Measurements from ENCODE around the gene CHI3L1.

Gene CHI3L1

DNA sequence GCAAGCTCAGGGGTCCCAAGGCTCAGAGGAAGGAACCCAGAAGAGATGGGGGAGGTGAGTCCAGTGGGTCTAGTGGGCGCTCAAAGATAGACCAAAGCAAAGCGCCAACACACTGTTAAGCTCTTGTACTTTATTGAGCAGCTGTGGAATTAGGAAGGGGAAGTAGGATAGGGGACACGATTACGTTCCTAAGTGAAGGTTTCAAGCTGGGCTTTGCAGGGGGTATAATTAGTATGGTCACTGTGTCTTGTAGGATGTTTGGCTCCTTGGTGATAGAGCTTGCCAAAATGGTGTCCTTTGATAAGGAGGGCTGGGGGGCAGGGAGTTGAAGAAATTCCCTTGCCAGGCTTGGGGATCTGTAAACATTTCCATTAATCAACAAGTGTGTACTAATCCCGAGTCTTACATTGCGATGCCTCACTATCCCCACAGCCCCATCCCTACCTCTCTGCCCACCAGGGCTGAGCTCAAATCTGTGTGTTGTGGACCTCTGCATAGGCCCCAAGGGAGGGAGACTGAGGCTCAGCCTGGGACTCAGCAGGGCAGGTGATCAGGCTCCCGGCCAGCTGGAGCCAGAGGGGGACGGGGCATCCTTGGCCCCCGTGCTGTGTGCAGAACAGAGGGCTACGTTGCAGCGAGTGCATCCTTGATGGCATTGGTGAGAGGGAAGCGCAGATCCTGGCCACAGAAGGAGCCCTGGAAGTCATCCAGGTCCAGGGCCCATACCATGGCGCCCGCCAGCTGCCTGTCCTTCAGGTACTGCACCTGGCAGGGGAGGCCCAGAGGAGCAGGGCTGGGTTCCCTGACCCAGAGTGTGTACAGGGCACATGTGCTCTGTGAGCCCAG lies 7.5 kb downstream of the CHI3L1 start:
- TF ChIP-seq, protein P1, sequence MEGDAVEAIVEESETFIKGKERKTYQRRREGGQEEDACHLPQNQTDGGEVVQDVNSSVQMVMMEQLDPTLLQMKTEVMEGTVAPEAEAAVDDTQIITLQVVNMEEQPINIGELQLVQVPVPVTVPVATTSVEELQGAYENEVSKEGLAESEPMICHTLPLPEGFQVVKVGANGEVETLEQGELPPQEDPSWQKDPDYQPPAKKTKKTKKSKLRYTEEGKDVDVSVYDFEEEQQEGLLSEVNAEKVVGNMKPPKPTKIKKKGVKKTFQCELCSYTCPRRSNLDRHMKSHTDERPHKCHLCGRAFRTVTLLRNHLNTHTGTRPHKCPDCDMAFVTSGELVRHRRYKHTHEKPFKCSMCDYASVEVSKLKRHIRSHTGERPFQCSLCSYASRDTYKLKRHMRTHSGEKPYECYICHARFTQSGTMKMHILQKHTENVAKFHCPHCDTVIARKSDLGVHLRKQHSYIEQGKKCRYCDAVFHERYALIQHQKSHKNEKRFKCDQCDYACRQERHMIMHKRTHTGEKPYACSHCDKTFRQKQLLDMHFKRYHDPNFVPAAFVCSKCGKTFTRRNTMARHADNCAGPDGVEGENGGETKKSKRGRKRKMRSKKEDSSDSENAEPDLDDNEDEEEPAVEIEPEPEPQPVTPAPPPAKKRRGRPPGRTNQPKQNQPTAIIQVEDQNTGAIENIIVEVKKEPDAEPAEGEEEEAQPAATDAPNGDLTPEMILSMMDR (IDR thresholded peaks at IDR 0.05), result no peak

- TF ChIP-seq, protein P1 (IDR thresholded peaks at IDR 0.05), result no peak
Observed at GRCh38 chr1:203178083-203178482, 8.4 kb downstream of the CHI3L1 start.

- TF ChIP-seq, protein P1 (IDR thresholded peaks at IDR 0.05), result no peak
Observed at GRCh38 chr1:203177470-203178039, 8.9 kb downstream of the CHI3L1 start.

GRCh38 chr1:203177036-203177405 lies 9.5 kb downstream of the CHI3L1 start:
- TF ChIP-seq, protein P1 (IDR thresholded peaks at IDR 0.05), result no peak

GRCh38 chr1:203176273-203177035 lies 10.1 kb downstream of the CHI3L1 start:
- TF ChIP-seq, protein P1 (IDR thresholded peaks at IDR 0.05), result no peak

- TF ChIP-seq, protein P1 (IDR thresholded peaks at IDR 0.05), result no peak
Observed at GRCh38 chr1:203175827-203176241, 10.7 kb downstream of the CHI3L1 start.

DNA sequence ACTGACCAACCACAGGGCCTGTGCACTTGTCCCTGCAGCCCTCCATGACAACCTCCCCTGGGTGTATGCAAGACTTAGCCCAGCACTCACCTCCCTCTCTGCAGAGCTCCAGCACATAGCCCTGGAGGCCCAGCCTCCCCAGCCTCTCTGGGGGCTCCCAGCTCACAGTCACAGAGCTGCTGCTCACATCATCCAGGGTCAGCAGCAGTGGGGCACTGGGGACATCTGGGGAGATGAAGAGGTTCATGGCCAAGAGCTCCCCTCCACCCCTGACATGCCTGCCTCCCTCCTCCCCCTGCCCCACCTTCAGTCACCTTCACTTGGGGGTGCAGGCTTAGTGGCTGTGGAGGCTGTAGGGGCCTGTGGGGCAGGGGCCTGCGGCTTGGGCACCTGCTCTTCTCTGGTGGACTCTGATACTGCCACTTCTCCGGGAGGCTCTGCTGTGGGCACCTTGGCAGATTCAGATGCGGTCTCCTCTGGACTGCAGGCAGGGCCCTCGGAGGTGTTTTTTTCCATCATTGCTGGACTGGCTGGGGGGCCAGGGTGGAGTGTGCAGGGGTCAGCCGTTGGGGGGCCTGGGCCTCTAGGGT lies 11.2 kb downstream of the CHI3L1 start, which contains the start of gene MYBPH:
Gene MYBPH, minus strand, starts transcription at position 590 of the 590 bp plus-strand sequence. Its CDS starts 71 bp downstream, at position 519.
- TF ChIP-seq, protein P1 (IDR thresholded peaks at IDR 0.05), result no peak

Measured in LNCAP (cell line).